HG02840 (cell line): ENCODE results near the gene SLC37A1.
"Not testable (repeated sequence)": the region's sequence is repeated elsewhere in the genome, so short reads cannot be mapped to it uniquely, and the experiment has no call there.

Experiments
- ATAC-seq: cut with Tn5 transposase; IDR thresholded peaks from one replicate; pipeline ENCODE4 v1.9.1; 2021; ENCODE audit warnings: mild to moderate bottlenecking, moderate library complexity, moderate number of reproducible peaks; ENCODE audit not compliant: unreplicated experiment, low FRiP score

SLC37A1 gene

GRCh38 chr21:42513151-42513984 is at the start of gene SLC37A1:
Gene SLC37A1 (plus strand): TSS chr21:42513852. CDS start chr21:42518455, 4,603 bp downstream.
- no peak for ATAC-seq

GRCh38 chr21:42463861-42464515 is 49.7 kb upstream of the SLC37A1 start:
- no peak for ATAC-seq

- ATAC-seq: no peak
These were observed 48.4 kb upstream of the SLC37A1 start for GRCh38 chr21:42465008-42465802.

- no peak for ATAC-seq
These were observed 47.9 kb upstream of the SLC37A1 start for GRCh38 chr21:42465803-42466127.

GRCh38 chr21:42466700-42467099 is 47.0 kb upstream of the SLC37A1 start:
- no peak for ATAC-seq

GRCh38 chr21:42467140-42467983 is 46.3 kb upstream of the SLC37A1 start:
- ATAC-seq: no peak

GRCh38 chr21:42468491-42469131 is 45.0 kb upstream of the SLC37A1 start:
- ATAC-seq: no peak

- ATAC-seq: no peak
These were observed 44.4 kb upstream of the SLC37A1 start for GRCh38 chr21:42469272-42469671.

GRCh38 chr21:42469726-42470125 is 43.9 kb upstream of the SLC37A1 start:
- not testable (repeated sequence) for ATAC-seq

GRCh38 chr21:42471206-42471605 is 42.4 kb upstream of the SLC37A1 start:
- ATAC-seq: no peak

GRCh38 chr21:42471716-42472330 is 41.8 kb upstream of the SLC37A1 start:
- ATAC-seq: no peak

GRCh38 chr21:42472521-42472920 is 41.1 kb upstream of the SLC37A1 start:
- ATAC-seq: no peak

GRCh38 chr21:42473498-42474042 is 40.1 kb upstream of the SLC37A1 start:
- no peak for ATAC-seq

GRCh38 chr21:42474043-42474831 is 39.4 kb upstream of the SLC37A1 start:
- no peak for ATAC-seq

GRCh38 chr21:42475036-42475435 is 38.6 kb upstream of the SLC37A1 start:
- no peak for ATAC-seq

GRCh38 chr21:42475526-42476387 is 37.9 kb upstream of the SLC37A1 start:
- no peak for ATAC-seq
